ENCODE measurements around the gene FAM120AOS.

GRCh38 chr9:93468763-93469456, 15.5 kb upstream of the FAM120AOS start:
- TF ChIP-seq, protein P1, sequence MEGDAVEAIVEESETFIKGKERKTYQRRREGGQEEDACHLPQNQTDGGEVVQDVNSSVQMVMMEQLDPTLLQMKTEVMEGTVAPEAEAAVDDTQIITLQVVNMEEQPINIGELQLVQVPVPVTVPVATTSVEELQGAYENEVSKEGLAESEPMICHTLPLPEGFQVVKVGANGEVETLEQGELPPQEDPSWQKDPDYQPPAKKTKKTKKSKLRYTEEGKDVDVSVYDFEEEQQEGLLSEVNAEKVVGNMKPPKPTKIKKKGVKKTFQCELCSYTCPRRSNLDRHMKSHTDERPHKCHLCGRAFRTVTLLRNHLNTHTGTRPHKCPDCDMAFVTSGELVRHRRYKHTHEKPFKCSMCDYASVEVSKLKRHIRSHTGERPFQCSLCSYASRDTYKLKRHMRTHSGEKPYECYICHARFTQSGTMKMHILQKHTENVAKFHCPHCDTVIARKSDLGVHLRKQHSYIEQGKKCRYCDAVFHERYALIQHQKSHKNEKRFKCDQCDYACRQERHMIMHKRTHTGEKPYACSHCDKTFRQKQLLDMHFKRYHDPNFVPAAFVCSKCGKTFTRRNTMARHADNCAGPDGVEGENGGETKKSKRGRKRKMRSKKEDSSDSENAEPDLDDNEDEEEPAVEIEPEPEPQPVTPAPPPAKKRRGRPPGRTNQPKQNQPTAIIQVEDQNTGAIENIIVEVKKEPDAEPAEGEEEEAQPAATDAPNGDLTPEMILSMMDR (IDR thresholded peaks at IDR 0.05; ENCODE audit: low read depth, low read length), result no peak
- TF ChIP-seq EZH2phosphoT487 (IDR thresholded peaks at IDR 0.05; ENCODE audit: low read depth), result no peak

Data from OCI-LY3 (cell line).